LHCN-M2 (cell line): ENCODE results near the gene PARD6G. TPM values are rescaled to one million over a fixed set of nuclear protein-coding genes. Genes with fewer than 3 reads are reported as not detected.
"Not testable (repeated sequence)": the region's sequence is repeated elsewhere in the genome, so short reads cannot be mapped to it uniquely, and the experiment has no call there.

Source experiments
- DNase-seq: peaks from one replicate; pipeline ENCODE4 v3.0.0-alpha.2; 2012; ENCODE audit warnings: low read depth
- total RNA-seq: library from RNA; depleted of rRNA; stranded (reverse); fragments of >200 nt; gene quantifications from 2 replicates; pipeline ENCODE4 v1.2.3, GENCODE V29; 2014

The PARD6G gene
- total RNA-seq, 1 experiment from 2014 or later = 1.6 TPM

GRCh38 chr18:80172056-80172455, 75.3 kb downstream of the PARD6G start:
- no peak for DNase-seq

- no peak for DNase-seq
These were observed 76.1 kb downstream of the PARD6G start for GRCh38 chr18:80171054-80171872.

DNA sequence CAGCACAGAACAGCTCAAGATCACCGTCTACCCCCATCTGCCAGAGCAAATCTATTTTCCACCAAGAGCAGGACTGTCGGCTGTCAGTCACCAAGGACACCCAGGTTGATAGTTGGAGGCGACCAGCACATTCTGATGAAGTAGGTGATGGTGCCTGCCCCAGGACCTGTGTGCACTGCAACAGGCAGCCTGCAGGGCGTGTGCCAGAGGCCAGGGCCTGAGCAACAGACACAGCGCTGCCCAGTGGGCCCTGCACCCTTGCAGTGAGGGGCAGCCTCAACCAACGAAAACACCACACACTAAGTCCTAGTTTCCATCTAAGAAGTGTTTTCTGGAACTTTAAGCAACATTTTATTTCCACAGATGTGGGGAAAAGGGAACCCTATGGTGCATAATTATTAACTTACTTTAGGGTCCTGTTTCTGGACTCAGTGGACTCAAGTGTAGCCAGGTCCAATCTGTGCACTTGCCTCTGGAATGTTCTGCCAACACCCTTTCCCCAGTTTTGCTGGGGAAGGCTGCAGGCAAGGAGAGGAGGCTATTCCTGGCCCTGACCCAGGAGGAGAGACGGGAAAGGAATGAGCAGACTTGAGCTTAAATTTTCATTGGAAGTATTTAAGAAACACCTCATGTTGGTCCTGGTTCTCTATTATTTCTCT, 76.8 kb downstream of the PARD6G start:
- no peak for DNase-seq

DNA sequence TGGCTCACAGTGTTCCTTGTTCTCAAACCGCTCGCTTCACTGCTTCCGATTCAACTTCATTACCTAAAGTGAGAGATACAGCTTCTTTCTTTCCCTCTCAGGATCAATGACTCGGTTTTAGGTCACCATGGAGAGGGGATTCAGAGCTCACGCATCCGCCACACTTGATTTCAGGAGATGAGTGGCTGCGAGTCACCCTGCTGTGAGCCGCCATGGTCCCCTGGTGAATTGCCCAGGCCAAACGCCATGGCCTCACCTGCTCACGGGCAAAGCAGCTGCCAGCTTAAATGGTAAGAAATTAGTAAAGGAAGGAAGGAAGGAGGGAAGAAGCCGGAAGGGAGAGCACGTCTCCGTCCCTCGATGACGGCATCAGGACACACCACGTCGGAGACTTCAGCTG, 77.7 kb downstream of the PARD6G start:
- DNase-seq = peak; percentile 35

- DNase-seq = no peak
These were observed 78.3 kb downstream of the PARD6G start for GRCh38 chr18:80168982-80169381.

DNA sequence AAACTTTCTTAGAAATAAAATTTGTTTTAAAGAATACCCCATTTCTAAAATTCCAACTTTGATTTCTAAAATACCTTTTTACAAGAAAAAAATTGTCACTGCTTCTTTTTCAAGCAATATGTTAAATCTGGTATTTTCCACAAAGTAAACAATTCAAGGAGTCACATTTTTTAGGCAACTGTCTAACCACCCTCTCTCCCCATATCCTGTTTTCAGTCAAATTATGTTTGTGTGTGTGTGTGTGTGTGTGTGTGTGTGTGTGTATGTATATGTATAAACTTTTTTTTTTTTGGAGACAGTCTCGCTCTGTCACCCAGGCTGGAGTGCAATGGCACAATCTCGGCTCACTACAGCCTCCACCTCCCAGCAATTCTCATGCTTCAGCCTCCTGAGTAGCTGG, 79.0 kb downstream of the PARD6G start:
- DNase-seq = no peak

GRCh38 chr18:80167931-80168330, 79.4 kb downstream of the PARD6G start:
- DNase-seq = no peak

DNA sequence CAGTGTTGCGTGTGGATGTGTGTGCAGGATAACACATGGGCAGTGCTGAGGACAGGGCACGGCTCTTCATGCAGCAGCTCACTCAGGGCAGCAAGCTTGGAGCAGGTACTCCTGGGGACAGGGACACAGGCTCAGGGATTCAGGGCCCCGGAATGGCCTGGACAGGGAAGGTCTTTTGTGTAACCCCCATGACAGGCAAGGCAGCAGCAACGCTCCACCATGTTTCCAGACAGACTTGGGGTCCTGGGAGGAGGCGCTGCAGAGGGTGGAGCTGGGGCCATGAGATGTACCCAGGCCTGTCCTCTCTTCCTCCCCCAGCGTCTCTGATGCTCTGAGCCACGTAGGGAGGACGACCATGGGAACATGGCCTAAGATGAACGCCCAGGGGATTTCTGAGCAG, 80.0 kb downstream of the PARD6G start:
- no peak for DNase-seq

DNA sequence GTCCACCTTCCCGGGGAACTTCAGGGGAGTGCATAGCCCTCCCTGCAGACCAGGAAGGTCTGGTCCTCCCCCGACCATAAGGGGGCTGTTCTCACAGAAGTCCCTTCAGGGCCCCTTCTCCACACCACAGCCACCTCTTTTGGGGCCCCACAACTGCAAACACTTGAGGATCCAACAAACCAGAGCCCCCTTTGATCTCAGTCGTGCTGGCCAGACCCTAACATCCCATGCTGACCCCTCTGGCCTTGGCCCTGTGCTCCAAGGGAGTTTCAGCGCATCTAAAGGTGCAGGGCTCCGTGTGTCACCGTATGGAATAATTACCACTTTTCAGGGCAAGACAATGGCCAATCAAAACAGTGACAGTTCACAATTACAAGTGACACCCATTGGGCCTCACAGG, 80.6 kb downstream of the PARD6G start:
- DNase-seq = no peak

DNA sequence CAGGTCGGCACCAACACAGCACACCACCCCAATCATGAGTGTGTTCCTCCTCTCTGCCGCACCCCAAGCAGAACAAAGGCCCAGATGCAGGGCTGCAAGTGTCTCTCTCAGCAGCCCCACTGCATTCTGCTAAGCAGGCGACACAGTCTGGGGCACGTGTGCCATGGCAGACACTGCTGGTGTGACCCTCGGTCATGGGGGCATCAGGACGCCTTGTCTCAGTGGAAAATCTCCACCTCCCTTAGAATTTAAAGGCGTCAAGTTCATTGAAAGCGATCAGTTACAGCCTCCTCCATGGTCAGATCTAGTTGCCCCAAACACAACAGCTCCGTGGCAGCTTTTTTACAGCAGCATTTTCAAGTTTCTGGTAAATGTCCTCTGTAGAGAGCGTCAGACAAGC, 81.1 kb downstream of the PARD6G start:
- no peak for DNase-seq

DNA sequence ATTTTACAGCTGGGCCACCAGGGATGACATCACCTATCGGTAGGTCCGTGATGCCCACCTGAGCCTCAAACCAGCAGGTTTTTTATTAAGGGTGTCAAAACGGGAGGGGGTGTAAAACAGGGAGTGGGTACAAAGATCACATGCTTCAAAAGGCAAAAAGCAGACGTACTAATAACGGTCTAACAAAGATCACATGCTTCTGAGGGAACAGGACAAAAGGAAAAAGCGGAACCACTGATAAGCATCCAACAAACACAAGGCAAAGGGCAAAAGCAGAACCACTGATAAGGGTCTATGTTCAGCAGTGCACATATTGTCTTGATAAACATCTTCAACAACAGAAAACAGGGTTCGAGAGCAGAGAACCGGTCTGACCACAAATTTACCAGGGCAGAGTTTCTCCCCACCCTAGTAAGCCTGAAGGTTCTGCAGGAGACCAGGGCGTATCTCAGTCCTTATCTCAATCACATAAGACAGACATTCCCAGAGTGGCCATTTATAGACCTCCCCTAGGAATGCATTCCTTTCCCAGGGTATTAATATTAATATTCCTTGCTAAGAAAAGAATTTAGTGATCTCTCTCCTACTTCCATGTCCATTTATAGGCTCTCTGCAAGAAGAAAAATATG, 82.5 kb downstream of the PARD6G start:
- DNase-seq = not testable (repeated sequence)

- DNase-seq = no peak
These were observed 84.1 kb downstream of the PARD6G start for GRCh38 chr18:80163183-80163582.

DNA sequence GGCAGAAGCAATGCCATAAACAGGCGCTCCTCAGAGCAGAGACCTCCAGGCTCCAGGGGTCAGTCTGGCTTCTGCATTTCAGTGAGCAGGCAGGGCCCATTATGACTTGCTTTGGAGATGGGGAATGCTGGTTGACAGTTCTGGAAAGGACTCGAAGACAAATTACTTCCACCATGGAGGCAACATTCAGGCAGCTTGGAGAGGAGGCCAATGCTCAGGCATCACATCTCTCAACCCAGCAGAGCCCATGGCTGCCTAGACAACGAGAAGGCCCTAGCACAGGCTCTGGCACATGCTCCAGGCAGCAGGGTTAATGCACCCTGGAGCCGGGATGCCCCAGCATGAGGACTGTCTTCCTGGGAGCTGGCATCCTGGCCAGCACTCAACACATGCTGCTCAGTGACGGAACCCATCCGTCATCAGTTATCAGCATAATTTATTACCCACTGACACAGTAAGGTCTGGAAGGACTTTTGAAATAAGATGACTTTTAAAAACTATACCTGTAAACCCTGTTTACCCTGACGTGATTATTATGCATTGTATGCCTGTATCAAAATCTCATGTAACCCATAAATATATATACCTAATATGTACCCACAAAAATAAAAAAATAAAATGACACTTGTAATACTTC, 85.4 kb downstream of the PARD6G start:
- DNase-seq = no peak

- DNase-seq = no peak
These were observed 87.3 kb downstream of the PARD6G start for GRCh38 chr18:80159713-80160636.

- no peak for DNase-seq
These were observed 88.9 kb downstream of the PARD6G start for GRCh38 chr18:80158365-80158764.

DNA sequence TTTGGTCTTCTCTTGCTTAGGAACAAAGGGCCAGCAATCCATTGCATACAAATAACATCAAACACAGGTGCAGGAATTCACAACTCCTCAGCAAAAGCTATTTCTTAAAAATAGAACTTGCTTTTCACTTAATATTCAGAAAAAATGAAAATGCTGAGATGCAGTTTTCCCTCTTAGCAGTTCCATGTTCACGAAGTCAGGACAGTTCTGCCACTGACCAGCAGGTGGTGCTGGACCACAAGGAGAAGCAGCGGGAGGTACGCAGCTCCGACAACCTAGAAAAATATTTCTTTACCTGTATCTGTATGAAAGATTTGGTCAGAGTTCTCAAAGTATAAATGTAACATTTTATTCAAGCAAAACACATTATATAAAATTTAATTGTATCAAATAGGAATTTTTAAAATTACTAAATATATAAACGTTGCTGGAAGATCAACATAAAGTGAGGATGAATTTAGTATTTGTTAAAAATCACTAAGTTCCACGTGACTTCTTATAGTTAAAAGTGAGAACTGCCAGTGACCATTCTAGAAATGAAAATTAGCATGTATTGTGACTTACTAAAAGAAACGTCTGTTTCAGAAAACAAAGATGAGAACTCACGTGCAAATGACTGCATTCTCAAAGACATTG, 89.5 kb downstream of the PARD6G start:
- DNase-seq = peak; percentile 55

- peak; percentile 13 for DNase-seq
These were observed 93.0 kb downstream of the PARD6G start for GRCh38 chr18:80154293-80154692.

- DNase-seq = no peak
These were observed 97.6 kb downstream of the PARD6G start for GRCh38 chr18:80149667-80150066.

GRCh38 chr18:80148326-80149199, 98.8 kb downstream of the PARD6G start:
- DNase-seq = no peak
